ENCODE measurements around the gene HIPK2. TPM values are rescaled to one million over a fixed set of nuclear protein-coding genes. Genes with fewer than 3 reads are reported as not detected.

The HIPK2 gene
- total RNA-seq, 1 donor from 2014 or later: 89.1 TPM

DNA sequence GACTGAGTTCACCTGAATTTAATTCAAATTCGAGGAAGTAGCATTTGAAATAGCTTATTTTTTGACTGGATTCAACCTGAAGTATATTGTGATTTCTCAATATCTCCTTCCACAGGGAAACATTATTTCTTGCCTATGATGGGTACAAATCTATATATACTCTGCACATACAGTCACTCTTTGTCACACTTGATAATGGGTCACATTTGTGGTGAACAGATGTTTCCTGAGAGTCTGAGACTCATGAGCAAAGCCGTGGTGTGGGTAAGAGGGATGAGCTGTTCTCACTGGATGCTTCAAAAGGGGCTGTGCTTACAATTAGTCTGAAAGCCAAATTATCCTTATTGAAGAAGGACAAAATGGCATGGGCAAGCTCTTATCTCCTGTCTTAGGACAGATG, 33.3 kb upstream of the HIPK2 start:
- H3K27ac Mint-ChIP-seq: no peak overlapping the region
- no peak for DNase-seq (ENCODE audit: extremely low spot score, unreplicated experiment)
- H3K4me3 Mint-ChIP-seq: no peak overlapping the region
- H3K4me1 Mint-ChIP-seq (ENCODE audit: unreplicated experiment): peaks cover 3% of the 10 kb centered on the region
- H3K36me3 Mint-ChIP-seq: no peaks in the 10 kb centered on the region
- peaks cover 3% of the 10 kb centered on the region for H3K9me3 Mint-ChIP-seq
- peaks cover 24% of the 10 kb centered on the region for H3K27me3 Mint-ChIP-seq
- TF ChIP-seq, protein P1, sequence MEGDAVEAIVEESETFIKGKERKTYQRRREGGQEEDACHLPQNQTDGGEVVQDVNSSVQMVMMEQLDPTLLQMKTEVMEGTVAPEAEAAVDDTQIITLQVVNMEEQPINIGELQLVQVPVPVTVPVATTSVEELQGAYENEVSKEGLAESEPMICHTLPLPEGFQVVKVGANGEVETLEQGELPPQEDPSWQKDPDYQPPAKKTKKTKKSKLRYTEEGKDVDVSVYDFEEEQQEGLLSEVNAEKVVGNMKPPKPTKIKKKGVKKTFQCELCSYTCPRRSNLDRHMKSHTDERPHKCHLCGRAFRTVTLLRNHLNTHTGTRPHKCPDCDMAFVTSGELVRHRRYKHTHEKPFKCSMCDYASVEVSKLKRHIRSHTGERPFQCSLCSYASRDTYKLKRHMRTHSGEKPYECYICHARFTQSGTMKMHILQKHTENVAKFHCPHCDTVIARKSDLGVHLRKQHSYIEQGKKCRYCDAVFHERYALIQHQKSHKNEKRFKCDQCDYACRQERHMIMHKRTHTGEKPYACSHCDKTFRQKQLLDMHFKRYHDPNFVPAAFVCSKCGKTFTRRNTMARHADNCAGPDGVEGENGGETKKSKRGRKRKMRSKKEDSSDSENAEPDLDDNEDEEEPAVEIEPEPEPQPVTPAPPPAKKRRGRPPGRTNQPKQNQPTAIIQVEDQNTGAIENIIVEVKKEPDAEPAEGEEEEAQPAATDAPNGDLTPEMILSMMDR (conservative IDR thresholded peaks at IDR 0.05): no peak

DNA sequence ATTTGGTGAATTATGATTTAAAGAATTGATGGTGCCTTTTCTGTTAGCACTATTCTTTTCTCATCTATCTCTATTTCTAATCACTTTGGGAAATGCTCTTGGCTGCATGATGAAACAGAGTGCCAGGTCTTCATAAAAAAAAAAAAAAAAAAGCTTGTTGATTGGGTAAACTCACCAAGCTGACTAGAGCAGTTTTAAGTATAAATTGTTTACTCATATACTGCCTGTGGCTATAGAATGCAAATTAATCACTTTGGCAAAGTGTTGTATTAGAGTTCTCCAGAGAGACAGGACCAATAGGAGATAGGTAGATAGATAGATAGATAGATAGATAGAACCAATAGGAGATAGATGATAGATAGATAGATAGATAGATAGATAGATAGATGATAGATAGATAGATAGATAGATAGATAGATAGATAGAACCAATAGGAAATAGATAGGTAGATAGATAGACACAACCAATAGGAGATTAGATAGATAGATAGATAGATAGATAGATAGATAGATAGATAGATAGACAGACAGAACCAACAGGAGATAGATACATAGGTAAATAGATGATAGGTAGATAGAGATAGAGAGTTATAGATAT, 31.1 kb upstream of the HIPK2 start:
- H3K4me1 Mint-ChIP-seq (ENCODE audit: unreplicated experiment): peaks cover 3% of the 10 kb centered on the region

DNA sequence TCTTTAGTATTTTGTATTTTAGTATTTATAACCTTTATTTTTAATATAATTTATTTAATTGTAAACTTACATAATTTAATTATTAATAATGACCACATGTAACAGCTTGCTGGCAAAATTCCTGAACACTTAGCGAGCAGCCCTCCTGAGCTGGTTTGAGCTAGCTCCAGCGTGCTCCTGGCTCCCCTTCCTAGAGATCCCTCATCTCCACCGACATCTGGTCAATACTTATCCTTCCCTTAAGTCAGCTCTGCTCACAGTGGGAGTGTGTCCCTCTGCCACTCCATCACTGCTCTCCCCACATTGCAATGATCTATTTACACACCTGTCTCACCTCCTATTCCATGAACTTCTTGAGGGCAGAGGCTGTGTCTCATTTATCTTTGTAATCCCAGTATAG, 30.6 kb upstream of the HIPK2 start:
- TF ChIP-seq, protein P1 (conservative IDR thresholded peaks at IDR 0.05): no peak
- Mint-ChIP-seq H3K4me1 (ENCODE audit: unreplicated experiment) (peaks cover 3% of the 10 kb centered on the region), H3K27me3 (peaks cover 18% of the 10 kb centered on the region), H3K9me3 (no peaks in the 10 kb centered on the region), H3K4me3 (no peak overlapping the region), H3K27ac (no peak overlapping the region), H3K36me3 (no peaks in the 10 kb centered on the region)
- no peak for DNase-seq (ENCODE audit: extremely low spot score, unreplicated experiment)

More for the DNA sequence above, 31.1 kb upstream of the HIPK2 start:
- no peak for DNase-seq (ENCODE audit: extremely low spot score, unreplicated experiment)
- TF ChIP-seq, protein P1 (conservative IDR thresholded peaks at IDR 0.05): no peak
- Mint-ChIP-seq H3K4me3 (no peak overlapping the region), H3K27me3 (peaks cover 20% of the 10 kb centered on the region), H3K36me3 (no peaks in the 10 kb centered on the region), H3K9me3 (no peaks in the 10 kb centered on the region), H3K27ac (no peak overlapping the region)

DNA sequence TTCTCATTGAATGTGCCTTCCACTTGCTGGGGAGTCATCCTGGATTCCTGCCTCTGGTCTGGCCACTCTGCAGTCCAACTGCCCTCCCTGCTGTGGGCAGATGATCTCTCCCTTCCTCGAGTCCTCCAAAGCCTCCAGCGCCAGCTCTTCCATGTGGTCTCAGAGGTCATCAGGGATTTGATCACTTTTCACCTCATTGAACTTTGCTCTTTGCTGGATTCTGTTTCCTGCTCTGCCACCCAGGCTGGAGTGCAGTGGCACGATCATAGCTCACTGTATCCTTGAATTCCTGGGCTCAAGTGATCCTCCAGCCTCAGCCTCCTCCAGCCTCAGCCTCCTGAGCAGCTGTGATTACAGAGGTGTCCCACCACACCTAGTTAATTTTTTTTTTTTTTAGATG, 29.2 kb upstream of the HIPK2 start:
- TF ChIP-seq, protein P1 (conservative IDR thresholded peaks at IDR 0.05): no peak
- H3K4me1 Mint-ChIP-seq (ENCODE audit: unreplicated experiment): peaks cover 3% of the 10 kb centered on the region
- no peak overlapping the region for H3K4me3 Mint-ChIP-seq
- peaks cover 6% of the 10 kb centered on the region for H3K36me3 Mint-ChIP-seq
- peaks cover 7% of the 10 kb centered on the region for H3K9me3 Mint-ChIP-seq
- no peak for DNase-seq (ENCODE audit: extremely low spot score, unreplicated experiment)
- H3K27ac Mint-ChIP-seq: no peak overlapping the region
- H3K27me3 Mint-ChIP-seq: peaks cover 16% of the 10 kb centered on the region

DNA sequence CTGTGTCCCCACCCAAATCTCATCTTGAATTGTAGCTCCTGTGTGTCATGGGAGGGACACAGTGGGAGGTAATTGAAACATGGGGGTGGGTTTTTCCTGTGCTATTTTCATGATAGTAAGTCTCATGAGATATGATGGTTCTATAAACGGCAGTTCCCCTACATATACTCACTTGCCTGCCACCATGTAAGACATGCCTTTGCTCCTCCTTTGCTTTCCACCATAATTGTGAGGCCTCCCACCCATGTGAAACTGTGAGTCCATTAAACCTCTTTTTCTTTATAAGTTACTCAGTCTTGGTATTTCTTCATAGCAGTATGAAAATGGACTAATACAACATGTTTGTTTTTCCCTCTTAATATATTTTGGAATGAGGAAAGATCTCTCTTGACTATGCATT, 26.8 kb upstream of the HIPK2 start:
- Mint-ChIP-seq H3K4me3 (no peak overlapping the region), H3K4me1 (ENCODE audit: unreplicated experiment) (peaks cover 3% of the 10 kb centered on the region), H3K9me3 (peaks cover 7% of the 10 kb centered on the region), H3K27me3 (peaks cover 8% of the 10 kb centered on the region), H3K36me3 (peaks cover 6% of the 10 kb centered on the region), H3K27ac (no peak overlapping the region)
- no peak for DNase-seq (ENCODE audit: extremely low spot score, unreplicated experiment)
- TF ChIP-seq, protein P1 (conservative IDR thresholded peaks at IDR 0.05): no peak

DNA sequence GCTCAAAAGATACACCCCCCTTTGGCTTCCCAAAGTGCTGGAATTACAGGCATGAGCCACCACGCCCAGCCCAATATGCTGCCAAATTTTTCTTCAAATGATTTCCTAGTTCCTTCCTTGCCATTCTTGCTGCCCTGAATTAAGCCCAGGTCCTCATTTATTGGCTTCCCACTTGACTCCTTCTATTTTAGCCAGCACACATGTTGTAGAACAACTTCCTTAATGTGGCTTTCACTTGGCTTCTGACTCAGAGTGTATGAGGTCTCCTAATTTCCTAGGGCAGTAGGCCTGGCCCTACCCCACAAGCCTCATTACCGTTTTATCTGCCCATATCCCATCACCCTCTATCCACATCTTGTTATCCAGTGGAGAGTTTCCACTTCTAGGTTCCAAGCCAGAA, 21.8 kb upstream of the HIPK2 start:
- no peak for DNase-seq (ENCODE audit: extremely low spot score, unreplicated experiment)
- H3K4me3 Mint-ChIP-seq: no peak overlapping the region
- TF ChIP-seq, protein P1 (conservative IDR thresholded peaks at IDR 0.05): no peak
- no peak overlapping the region for H3K27ac Mint-ChIP-seq
- H3K4me1 Mint-ChIP-seq (ENCODE audit: unreplicated experiment): no peaks in the 10 kb centered on the region
- peaks cover 6% of the 10 kb centered on the region for H3K36me3 Mint-ChIP-seq
- H3K27me3 Mint-ChIP-seq: no peaks in the 10 kb centered on the region
- peaks cover 7% of the 10 kb centered on the region for H3K9me3 Mint-ChIP-seq
